Measurements from ENCODE around the gene CBR1. TPM values are rescaled to one million over a fixed set of nuclear protein-coding genes. Genes with fewer than 3 reads are reported as not detected.

CBR1 gene
- total RNA-seq, 1 experiment from 2014 or later = 41.1 TPM

DNA sequence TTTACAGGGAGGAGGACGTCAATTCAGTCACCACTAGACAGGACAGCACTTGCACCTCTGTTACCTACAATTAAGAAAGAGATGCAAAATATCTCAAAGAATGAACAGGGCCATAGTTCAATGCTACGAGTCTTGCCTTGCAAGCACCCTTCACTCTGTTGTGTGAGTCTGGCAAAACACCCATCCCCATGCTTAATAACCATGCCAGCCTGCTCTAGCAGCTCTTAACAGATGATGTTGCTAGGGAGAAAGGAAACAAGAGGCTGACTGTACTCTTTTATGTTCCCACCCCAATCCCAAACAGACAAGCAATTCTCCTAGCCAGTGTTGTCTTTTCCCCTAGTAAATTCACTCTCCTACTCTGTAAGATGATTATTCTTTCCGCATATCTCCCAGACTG lies 5.3 kb downstream of the CBR1 start:
- Mint-ChIP-seq H3K36me3 (ENCODE audit: insufficient read depth, unreplicated experiment) (peaks cover 13% of the 10 kb centered on the region), H3K4me1 (ENCODE audit: low read depth, unreplicated experiment) (peaks cover 32% of the 10 kb centered on the region), H3K9me3 (ENCODE audit: unreplicated experiment) (no peaks in the 10 kb centered on the region), H3K27ac (ENCODE audit: unreplicated experiment) (no peak overlapping the region), H3K27me3 (ENCODE audit: insufficient read depth, unreplicated experiment) (no peaks in the 10 kb centered on the region), H3K4me3 (ENCODE audit: unreplicated experiment) (no peak overlapping the region)
- H3K27me3 ChIP-seq (replicated peaks; ENCODE audit: control insufficient read depth, insufficient read depth, low read length) = no peaks in the 10 kb centered on the region
- no peak for DNase-seq
- BruUV-seq (replicated peaks) = no TSS peak
- ChIA-PET POLR2A (no interaction called here), CTCF (no interaction called here)
- H3K4me1 ChIP-seq = no peaks in the 10 kb centered on the region
- TF ChIP-seq, protein P1, sequence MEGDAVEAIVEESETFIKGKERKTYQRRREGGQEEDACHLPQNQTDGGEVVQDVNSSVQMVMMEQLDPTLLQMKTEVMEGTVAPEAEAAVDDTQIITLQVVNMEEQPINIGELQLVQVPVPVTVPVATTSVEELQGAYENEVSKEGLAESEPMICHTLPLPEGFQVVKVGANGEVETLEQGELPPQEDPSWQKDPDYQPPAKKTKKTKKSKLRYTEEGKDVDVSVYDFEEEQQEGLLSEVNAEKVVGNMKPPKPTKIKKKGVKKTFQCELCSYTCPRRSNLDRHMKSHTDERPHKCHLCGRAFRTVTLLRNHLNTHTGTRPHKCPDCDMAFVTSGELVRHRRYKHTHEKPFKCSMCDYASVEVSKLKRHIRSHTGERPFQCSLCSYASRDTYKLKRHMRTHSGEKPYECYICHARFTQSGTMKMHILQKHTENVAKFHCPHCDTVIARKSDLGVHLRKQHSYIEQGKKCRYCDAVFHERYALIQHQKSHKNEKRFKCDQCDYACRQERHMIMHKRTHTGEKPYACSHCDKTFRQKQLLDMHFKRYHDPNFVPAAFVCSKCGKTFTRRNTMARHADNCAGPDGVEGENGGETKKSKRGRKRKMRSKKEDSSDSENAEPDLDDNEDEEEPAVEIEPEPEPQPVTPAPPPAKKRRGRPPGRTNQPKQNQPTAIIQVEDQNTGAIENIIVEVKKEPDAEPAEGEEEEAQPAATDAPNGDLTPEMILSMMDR (IDR thresholded peaks at IDR 0.05; ENCODE audit: insufficient read depth in 1 of 2, low read depth in 1 of 2, low read length in 1 of 2, severe bottlenecking in 1 of 2, unreplicated experiment in 1 of 2) = no peak
- no peak overlapping the region for H3K4me3 ChIP-seq (ENCODE audit: low read depth, low read length)
- intact Hi-C loops (cut with micrococcal nuclease; ENCODE audit: unreplicated experiment) = no loop called here
- H3K9me3 ChIP-seq = no peaks in the 10 kb centered on the region
- H3K36me3 ChIP-seq (ENCODE audit: control insufficient read depth, insufficient read depth, low read length) = no peaks in the 10 kb centered on the region

DNA sequence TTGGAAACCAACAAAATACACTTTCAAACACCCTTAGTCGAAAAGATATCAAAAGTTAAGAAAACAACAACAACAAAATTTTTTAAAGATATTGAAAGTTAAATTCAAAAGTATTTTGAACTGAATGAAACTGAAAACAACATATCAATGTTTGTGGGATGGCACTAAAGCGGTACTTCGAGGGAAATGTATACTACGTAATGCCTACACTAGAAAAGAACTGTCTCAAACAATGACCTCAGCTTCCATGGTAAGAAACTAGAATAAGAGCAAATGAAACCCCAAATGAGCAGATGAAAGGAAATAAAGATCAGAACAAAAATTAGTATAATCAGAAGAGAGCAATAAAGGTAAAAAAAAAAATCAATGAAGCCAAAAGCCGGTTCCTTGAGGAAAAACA lies 6.1 kb downstream of the CBR1 start:
- Histone ChIP-seq H3K4me1 (no peaks in the 10 kb centered on the region), H3K9me3 (no peaks in the 10 kb centered on the region), H3K27me3 (replicated peaks; ENCODE audit: control insufficient read depth, insufficient read depth, low read length) (no peaks in the 10 kb centered on the region), H3K36me3 (ENCODE audit: control insufficient read depth, insufficient read depth, low read length) (no peaks in the 10 kb centered on the region), H3K4me3 (ENCODE audit: low read depth, low read length) (no peak overlapping the region)
- Mint-ChIP-seq H3K9me3 (ENCODE audit: unreplicated experiment) (no peaks in the 10 kb centered on the region), H3K27me3 (ENCODE audit: insufficient read depth, unreplicated experiment) (no peaks in the 10 kb centered on the region), H3K36me3 (ENCODE audit: insufficient read depth, unreplicated experiment) (peaks cover 8% of the 10 kb centered on the region), H3K27ac (ENCODE audit: unreplicated experiment) (no peak overlapping the region), H3K4me1 (ENCODE audit: low read depth, unreplicated experiment) (peaks cover 25% of the 10 kb centered on the region), H3K4me3 (ENCODE audit: unreplicated experiment) (no peak overlapping the region)
- TF ChIP-seq, protein P1 (IDR thresholded peaks at IDR 0.05; ENCODE audit: insufficient read depth in 1 of 2, low read depth in 1 of 2, low read length in 1 of 2, severe bottlenecking in 1 of 2, unreplicated experiment in 1 of 2) = no peak
- no peak for DNase-seq
- no TSS peak for BruUV-seq (replicated peaks)
- ChIA-PET CTCF (no interaction called here), POLR2A (no interaction called here)
- intact Hi-C loops (cut with micrococcal nuclease; ENCODE audit: unreplicated experiment) = no loop called here

DNA sequence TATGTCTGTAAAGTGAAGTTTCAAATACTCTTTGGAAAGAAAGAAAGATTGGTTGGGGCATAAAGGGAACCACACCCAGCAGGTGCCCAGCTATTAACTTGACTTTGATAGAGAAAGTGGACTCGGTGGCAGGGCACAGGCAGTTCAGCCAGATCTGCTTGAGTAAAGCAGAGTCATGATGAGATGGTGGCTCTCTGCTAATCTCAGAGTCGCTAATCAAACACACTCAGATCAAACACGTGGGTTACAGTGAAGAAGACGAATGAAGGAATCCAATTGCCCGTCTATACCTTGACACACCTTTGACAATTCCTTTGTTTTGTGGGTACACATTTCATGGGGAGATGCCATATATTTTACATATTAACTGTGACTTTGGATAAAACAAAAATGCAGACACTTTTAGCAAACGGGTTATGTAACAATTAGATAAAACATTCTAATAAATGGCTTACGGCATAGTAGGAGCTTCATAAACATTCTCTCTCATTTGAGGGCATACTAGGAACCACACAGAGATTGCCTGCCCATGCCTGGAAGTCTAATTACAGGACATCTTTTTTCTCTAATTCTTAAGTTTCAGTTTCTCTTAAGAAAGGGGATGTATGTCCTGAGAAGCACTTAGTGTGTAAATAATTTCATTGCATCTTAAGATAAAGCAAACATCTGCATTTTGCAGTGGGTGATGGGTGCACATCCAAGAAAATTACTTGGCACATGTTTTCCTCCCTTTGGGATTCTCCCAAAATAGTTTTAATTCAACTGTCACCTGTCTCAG lies 7.2 kb downstream of the CBR1 start:
- intact Hi-C loops (cut with micrococcal nuclease; ENCODE audit: unreplicated experiment) = no loop called here
- ChIA-PET POLR2A (interaction anchor here (0.6 kb wide), 1 partner anchor 243 kb away, joined by 11 read pairs; no protein-coding TSS in a partner anchor), CTCF (interaction anchor here (1.1 kb wide), 1 partner anchor 26 kb away, joined by 3 read pairs; no protein-coding TSS in a partner anchor)
- Mint-ChIP-seq H3K27me3 (ENCODE audit: insufficient read depth, unreplicated experiment) (no peaks in the 10 kb centered on the region), H3K4me3 (ENCODE audit: unreplicated experiment) (no peak overlapping the region), H3K27ac (ENCODE audit: unreplicated experiment) (no peak overlapping the region), H3K9me3 (ENCODE audit: unreplicated experiment) (no peaks in the 10 kb centered on the region), H3K36me3 (ENCODE audit: insufficient read depth, unreplicated experiment) (peaks cover 5% of the 10 kb centered on the region), H3K4me1 (ENCODE audit: low read depth, unreplicated experiment) (peaks cover 16% of the 10 kb centered on the region)
- no TSS peak for BruUV-seq (replicated peaks)
- Histone ChIP-seq H3K4me1 (no peaks in the 10 kb centered on the region), H3K36me3 (ENCODE audit: control insufficient read depth, insufficient read depth, low read length) (no peaks in the 10 kb centered on the region), H3K27me3 (replicated peaks; ENCODE audit: control insufficient read depth, insufficient read depth, low read length) (no peaks in the 10 kb centered on the region), H3K9me3 (no peaks in the 10 kb centered on the region), H3K4me3 (ENCODE audit: low read depth, low read length) (no peak overlapping the region)
- no peak for DNase-seq
- TF ChIP-seq, protein P1 (IDR thresholded peaks at IDR 0.05; ENCODE audit: insufficient read depth in 1 of 2, low read depth in 1 of 2, low read length in 1 of 2, severe bottlenecking in 1 of 2, unreplicated experiment in 1 of 2) = no peak

All from Caco-2 (cell line).